NCI-H460 (cell line): ENCODE results near the gene FGF9. TPM values are rescaled to one million over a fixed set of nuclear protein-coding genes. Genes with fewer than 3 reads are reported as not detected.

Source experiments
- DNase-seq: peaks from one replicate; pipeline ENCODE4 v3.0.0-alpha.2; 2016; ENCODE audit warnings: low read depth; ENCODE audit errors: extremely low read depth
- total RNA-seq: library from RNA; depleted of rRNA; stranded (reverse); fragments of >200 nt; shearing (Covaris generic); gene quantifications from 2 replicates; pipeline ENCODE4 v1.2.3, GENCODE V29; 2014

FGF9 gene
- total RNA-seq, 1 experiment from 2014 or later, result not detected

DNA sequence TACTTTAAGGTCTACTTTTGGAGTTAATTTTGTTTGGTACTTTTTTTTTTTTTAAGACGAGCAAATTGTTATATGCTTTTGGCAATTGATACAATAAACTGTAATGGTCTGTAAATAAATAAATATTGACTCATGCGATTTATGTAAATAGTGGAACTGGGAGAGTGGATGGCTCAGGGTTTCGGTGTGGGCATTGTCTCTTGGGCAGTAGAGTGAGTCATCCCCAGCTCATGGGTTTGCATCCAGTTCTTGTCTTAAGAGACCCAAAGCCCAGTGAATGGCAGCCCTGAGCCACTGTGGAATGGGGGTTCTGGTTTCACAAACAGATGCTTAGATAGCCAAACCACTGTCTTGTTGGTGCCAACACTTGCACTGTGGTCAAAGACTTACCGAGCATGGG is 33.0 kb downstream of the FGF9 start:
- no peak for DNase-seq

DNA sequence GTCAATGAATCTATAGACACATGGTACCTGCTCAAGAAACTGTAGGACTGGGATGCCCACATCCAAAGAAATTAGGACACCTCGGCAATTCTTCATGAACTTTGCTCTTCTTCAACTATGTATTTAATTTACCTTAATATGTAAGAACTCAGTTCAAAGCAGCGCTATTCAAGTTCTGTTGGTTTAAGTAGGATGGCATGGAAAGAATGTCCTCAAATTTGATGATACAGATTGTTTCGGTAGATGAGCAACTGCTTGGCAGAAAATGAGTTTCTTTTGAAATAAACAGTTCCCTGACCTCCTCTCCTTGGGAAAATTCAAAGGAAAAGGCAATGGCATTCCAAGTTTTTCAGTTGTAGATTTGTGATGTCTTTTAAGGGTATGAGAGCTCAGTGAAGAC is 36.7 kb downstream of the FGF9 start:
- no peak for DNase-seq

DNA sequence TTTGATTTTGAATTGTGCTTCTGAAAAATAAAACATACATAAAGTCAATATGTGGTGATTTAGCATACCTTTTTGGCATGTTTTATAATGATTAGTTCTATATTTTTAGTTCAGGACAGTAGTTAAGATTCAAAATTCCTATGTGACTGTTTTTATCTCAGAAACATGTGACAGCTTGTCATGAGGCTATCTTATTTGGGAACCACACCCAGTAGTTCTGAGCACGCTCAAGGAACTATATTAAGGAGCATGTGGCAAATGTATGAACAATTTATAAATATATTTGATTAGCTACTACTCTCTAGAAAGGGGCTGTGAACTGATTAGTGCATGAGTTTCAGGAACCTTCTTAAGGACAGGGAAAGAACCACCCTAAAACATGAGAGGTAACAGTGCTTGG is 38.8 kb downstream of the FGF9 start:
- DNase-seq, result no peak

DNA sequence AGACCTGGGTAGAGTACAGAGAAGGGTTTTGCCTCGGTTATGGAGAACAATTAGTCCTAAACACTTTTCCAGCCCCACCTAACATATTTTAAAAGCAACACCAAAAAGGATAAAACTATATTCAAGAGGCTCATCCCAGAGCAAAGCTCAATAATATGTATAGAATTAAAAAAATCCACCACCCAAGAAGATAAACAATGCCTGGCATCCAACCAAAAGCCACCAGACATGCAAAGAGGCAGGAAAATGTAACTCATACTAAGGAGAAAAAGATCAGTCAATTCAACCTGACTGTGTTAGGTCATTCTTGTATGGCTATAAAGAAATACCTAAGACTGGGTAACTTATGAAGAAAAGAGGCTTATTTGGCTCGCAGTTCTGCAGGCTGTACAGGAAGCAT is 39.3 kb downstream of the FGF9 start:
- DNase-seq, result no peak

DNA sequence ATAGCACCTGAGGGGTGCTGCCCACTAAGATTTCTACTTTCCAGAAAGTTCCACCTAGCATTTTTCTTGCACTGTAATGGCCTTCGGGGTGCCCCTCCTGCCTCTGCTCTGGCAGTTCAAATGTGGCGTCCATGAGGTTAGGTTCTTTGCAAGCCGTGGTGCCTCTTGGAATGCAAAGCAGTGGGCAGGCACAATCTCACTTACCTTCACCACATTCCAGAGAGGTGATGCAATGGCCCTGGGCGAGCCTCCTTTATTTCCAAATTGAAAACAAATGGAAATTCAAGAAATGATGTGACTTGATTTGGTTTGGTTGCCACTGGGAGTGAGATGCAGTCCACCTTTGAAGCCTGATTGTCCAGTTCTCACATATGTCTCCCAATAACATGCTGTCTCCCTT is 46.9 kb downstream of the FGF9 start:
- no peak for DNase-seq

DNA sequence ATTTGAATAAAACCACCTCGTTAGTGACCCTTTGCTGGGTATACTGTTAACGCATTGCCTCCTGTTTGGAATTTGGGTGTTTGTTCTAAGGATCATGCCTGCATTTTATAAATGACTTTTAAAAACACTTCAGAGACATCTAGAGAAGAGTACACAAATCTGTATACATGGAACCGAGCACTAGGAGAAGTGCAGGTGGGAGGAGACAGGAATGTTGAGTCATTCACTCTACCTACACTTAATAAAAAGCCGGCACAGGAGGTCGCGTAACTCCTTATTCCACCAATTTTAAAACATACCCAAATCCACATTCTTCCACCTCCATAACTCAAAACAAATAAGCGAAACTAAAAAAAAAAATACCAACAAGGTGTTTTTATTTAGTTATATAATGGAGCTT is 48.6 kb downstream of the FGF9 start:
- no peak for DNase-seq

DNA sequence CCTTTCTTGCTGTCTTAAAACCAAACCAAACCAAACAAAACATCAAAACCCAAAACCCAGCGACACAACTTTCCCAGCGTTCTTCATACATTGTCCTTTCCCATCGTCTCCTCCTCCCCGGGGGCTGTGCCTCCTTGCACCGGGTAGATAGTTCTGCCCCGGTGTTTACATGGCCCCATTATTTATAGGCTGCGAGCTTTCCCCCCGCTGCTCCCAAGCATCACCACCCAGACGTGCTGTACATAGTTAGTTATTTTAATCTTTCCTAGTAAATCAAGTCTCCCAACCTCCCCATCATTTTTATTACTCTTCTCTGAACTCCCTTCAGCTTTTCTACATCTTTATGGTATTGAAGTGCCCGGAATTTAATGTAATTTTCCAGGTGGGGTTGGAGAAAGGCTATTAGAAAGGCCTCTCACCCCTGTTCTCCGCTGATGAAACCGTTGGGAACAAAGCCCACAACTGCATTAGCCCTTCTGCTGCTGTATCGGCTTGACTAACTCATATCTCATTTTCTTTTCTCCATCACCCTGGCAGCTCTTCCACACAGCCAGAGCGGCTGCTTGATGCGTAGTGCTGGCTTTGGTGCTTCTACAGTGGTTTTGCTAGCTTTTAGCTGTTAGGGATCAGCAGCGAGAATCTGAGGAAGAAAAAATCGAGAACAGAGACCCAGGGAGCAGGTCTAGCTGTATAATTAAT is 53.1 kb downstream of the FGF9 start:
- no peak for DNase-seq

GRCh38 chr13:21730186-21730880 is 59.5 kb downstream of the FGF9 start:
- no peak for DNase-seq

GRCh38 chr13:21733475-21734263 is 62.8 kb downstream of the FGF9 start:
- no peak for DNase-seq

DNA sequence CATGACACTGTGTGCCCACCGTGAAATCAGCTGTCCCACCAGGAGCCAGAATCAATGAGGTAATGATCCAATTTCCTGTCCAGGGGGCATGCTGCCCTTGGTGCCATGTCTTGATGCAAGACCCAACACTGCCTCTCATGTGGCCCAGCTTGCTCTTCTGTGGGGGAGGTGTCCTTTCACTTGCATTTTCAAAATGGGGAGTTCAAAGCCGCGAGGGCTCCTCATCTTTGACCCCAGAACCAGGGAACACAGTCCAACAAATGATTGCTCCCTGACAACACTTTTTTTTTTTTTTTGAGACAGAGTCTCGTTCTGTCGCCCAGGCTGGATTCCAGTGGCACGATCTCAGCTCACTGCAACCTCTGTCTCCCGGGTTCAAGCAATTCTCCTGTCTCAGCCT is 64.1 kb downstream of the FGF9 start:
- no peak for DNase-seq

DNA sequence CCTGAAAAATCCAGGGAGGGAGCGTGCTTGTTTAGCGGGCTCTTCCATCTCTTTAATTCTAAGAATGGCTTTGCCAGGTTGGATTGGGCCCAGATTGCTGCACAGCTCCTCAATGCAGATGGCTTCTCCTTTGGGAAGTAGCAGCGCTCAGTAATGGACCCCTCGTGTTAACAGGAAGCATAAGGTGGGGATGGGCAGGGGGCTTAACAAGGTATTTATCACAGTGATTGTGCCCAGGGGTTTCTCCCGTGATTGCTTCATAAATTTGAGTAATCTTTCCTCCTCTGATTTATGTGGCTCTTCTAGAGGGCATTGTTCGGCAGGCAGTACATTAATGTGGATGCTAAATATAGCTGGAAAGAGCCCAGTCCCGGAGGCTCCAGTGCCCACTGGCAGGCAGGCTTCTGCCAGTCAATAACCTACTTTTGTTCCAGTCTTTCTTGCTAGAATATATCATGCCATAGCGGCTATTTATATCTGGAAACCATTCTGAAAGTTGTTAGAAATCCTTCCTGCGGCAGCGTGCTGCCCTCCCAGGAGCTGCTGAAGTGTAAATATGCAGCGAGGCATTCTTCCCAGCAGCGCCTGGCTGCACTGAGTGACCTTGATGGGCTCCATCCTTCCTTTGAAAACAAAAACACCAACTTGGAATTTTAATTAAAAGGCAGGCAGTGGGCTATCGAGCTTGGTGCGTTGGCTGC is 65.0 kb downstream of the FGF9 start:
- no peak for DNase-seq

- no peak for DNase-seq
Observed at GRCh38 chr13:21736926-21737325, 66.1 kb downstream of the FGF9 start.

DNA sequence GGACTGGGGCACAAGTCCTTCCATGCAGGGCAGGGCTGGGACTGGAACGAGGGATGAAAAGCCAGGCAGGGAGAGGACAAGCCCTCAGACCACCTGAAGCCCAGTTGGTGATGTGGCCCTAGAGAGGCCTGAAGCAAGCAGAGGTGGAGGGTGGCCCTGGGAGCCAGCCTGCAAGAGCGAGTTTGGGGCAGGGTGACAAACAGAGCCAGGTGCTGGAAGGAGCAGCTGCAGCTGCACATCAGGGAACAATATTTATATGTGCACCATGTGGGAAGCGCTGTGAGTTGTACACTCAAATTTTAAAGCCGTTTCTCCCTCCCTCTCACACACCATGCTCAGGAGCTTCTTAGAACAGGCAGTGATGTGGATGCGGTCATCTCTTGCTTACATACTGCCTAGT is 67.8 kb downstream of the FGF9 start:
- no peak for DNase-seq

GRCh38 chr13:21739771-21740170 is 68.9 kb downstream of the FGF9 start:
- no peak for DNase-seq

- no peak for DNase-seq
Observed at GRCh38 chr13:21741396-21741979, 70.6 kb downstream of the FGF9 start.

DNA sequence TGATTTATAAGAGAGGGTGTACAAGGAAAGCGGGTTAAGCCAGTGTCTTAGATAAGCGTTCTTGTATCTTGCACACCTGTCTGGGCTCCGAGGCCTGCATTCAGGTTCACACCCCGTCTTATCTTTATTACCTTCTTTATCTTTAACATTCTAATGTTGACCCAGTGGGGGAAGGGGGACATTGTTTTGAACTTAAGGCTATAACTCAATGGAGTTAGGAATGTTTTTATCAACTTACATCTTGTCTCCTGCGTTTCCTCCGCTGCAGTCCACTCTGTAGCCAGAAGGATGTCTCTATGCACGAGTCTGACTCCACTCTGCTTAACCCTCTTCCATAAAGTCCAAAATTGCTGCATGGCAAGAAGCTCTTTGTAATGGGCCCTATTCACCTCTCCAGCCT is 71.2 kb downstream of the FGF9 start:
- no peak for DNase-seq

DNA sequence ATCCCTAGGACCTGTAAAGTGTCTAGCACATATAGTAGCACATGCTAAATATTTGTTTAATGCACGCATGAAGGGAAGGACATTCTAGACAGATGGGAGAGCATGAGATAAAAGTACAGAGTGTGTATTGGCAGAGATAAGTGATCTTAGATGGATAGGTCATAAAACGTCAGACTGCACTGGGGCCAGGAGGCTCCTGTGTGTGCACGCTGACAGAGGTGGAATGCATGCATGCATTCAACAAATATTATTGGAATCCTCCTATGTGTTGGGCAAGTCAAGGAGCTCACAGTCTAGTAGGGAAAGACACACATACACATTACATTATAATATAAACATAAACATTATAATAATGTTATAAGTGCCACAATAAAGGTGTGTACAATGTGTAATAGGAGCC is 73.3 kb downstream of the FGF9 start:
- no peak for DNase-seq

DNA sequence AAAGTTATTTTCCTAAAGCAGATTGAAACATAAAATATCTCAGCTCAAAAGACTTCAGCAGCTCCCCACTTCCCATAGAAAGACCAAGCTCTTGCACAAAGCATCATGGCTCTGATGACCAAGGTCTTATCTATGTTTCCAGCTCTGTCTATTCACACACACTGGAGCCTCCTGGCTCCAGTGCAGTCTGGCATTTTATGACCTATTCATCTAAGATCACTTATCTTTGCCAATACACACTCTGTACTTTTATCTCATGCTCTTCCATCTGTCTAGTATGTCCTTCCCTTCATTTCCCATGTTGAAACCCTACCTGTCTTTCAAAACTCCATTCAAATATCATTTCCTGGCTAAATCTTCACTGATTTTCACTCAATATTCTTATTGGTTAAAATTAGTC is 74.4 kb downstream of the FGF9 start:
- no peak for DNase-seq

DNA sequence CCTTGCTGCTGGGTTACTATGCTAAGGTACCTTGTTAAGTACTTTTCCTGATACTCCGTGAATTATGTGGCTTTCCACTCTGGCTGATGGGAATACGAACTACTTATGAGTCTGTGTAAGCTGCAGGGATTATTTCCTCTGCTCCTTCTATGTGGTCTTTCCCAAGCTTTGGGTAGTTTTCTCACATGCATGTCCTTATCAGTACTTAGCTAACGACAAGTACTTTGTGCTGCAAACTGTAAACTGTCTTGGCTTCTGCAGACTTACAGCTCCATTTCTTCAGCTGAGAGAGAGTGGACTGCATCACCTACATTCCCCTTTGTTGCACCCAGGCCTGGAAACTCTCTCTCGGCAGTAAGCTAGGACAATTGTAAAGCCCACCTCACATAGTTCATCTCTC is 76.6 kb downstream of the FGF9 start:
- no peak for DNase-seq

- DNase-seq, result no peak
Observed at GRCh38 chr13:21748166-21748565, 77.3 kb downstream of the FGF9 start.

- DNase-seq, result no peak
Observed at GRCh38 chr13:21749410-21749809, 78.5 kb downstream of the FGF9 start.
